Left renal pelvis (tissue), 4 donors: Measurements from ENCODE around the gene TMEM169. TPM values are rescaled to one million over a fixed set of nuclear protein-coding genes. Genes with fewer than 3 reads are reported as not detected.
A peak's percentile ranks its signal among the peaks of the same experiment; 100 is the strongest.

Experiments used
- DNase-seq, 4 donors: peaks; one replicate each; pipeline ENCODE4 v3.0.0-alpha.2; 2013; ENCODE audit warnings: low read depth in 4 of 4, low spot score in 3 of 4
- polyA plus RNA-seq, 4 donors: library from polyadenylated mRNA; unstranded; fragments of 120-200 nt; gene quantifications; one replicate each; pipeline ENCODE4 v1.2.1, GENCODE V29; 2013; ENCODE audit not compliant: insufficient read length in 4 of 4

The TMEM169 gene
- polyA plus RNA-seq, 4 donors = 3.4 to 16.2 (median 14.7) TPM

GRCh38 chr2:216101109-216101508, 19.4 kb downstream of the TMEM169 start:
- no peak for DNase-seq

- no peak for DNase-seq
Observed at GRCh38 chr2:216103213-216103612, 21.5 kb downstream of the TMEM169 start.

- no peak for DNase-seq
Observed at GRCh38 chr2:216104691-216105090, 23.0 kb downstream of the TMEM169 start.

- DNase-seq = no peak
Observed at GRCh38 chr2:216107320-216107719, 25.6 kb downstream of the TMEM169 start.

- no peak for DNase-seq
Observed at GRCh38 chr2:216107760-216108159, 26.0 kb downstream of the TMEM169 start.

- DNase-seq = no peak
Observed at GRCh38 chr2:216108310-216108966, 26.7 kb downstream of the TMEM169 start.

GRCh38 chr2:216108967-216109921, 27.5 kb downstream of the TMEM169 start, which contains the start of gene XRCC5:
Gene XRCC5 (plus strand): TSS chr2:216109348. CDS start chr2:216109437, 89 bp downstream.
- peak; percentile 93 to 97 (median 94) for DNase-seq

GRCh38 chr2:216109962-216110614, 28.4 kb downstream of the TMEM169 start:
- DNase-seq = no peak

- DNase-seq = no peak
Observed at GRCh38 chr2:216110620-216111019, 28.9 kb downstream of the TMEM169 start.

GRCh38 chr2:216111122-216111521, 29.4 kb downstream of the TMEM169 start:
- DNase-seq = no peak

- DNase-seq = no peak
Observed at GRCh38 chr2:216112926-216113325, 31.2 kb downstream of the TMEM169 start.

GRCh38 chr2:216113572-216113971, 31.9 kb downstream of the TMEM169 start:
- no peak for DNase-seq

- DNase-seq = no peak
Observed at GRCh38 chr2:216114382-216114713, 32.6 kb downstream of the TMEM169 start.

- peak; percentile 99 to 100 (median 99) for DNase-seq
Observed at GRCh38 chr2:216114714-216115531, 33.2 kb downstream of the TMEM169 start.

GRCh38 chr2:216116418-216116817, 34.7 kb downstream of the TMEM169 start:
- DNase-seq = no peak

- no peak for DNase-seq
Observed at GRCh38 chr2:216117561-216118340, 36.0 kb downstream of the TMEM169 start.

GRCh38 chr2:216118474-216118873, 36.8 kb downstream of the TMEM169 start:
- DNase-seq = no peak

GRCh38 chr2:216119146-216119545, 37.4 kb downstream of the TMEM169 start:
- DNase-seq = no peak

GRCh38 chr2:216119986-216120385, 38.3 kb downstream of the TMEM169 start:
- no peak for DNase-seq

- DNase-seq = no peak
Observed at GRCh38 chr2:216121255-216121654, 39.5 kb downstream of the TMEM169 start.
